GM06990 (cell line): ENCODE results near the gene HOXC9.

Source experiments
- DNase-seq: peaks from one replicate; pipeline ENCODE4 v3.0.0-alpha.2; 2011; ENCODE audit not compliant: insufficient read length; ENCODE audit errors: extremely low read depth
- H3K27me3 ChIP-seq: replicated peaks from 2 replicates; pipeline ENCODE4 v1.6.0; 2011; ENCODE audit warnings: low read length; ENCODE audit not compliant: control insufficient read depth, insufficient read depth
- H3K36me3 ChIP-seq: 2 replicates; pipeline ENCODE4 v1.5.1; 2011; ENCODE audit warnings: low read length; ENCODE audit not compliant: control insufficient read depth, insufficient read depth
- H3K4me3 ChIP-seq: replicated peaks from 2 replicates; pipeline ENCODE4 v1.5.1; 2011; ENCODE audit warnings: low read depth, mild to moderate bottlenecking, control low read depth, low read length
- CTCF ChIP-seq: IDR thresholded peaks from 2 replicates; pipeline ENCODE4 v1.5.1; 2011; ENCODE audit warnings: low read length, control low read depth, mild to moderate bottlenecking, inconsistent platforms; ENCODE audit not compliant: insufficient read depth, poor library complexity, severe bottlenecking

HOXC9 gene

GRCh38 chr12:54045401-54045800, 45.4 kb downstream of the HOXC9 start:
- DNase-seq: no peak
- no peak for TF ChIP-seq CTCF
- H3K27me3 ChIP-seq: no peaks in the 10 kb centered on the region
- no peak overlapping the region for H3K4me3 ChIP-seq
- no peaks in the 10 kb centered on the region for H3K36me3 ChIP-seq

- no peak for DNase-seq
- Histone ChIP-seq H3K4me3 (no peak overlapping the region), H3K27me3 (no peaks in the 10 kb centered on the region), H3K36me3 (no peaks in the 10 kb centered on the region)
- no peak for TF ChIP-seq CTCF
Observed at GRCh38 chr12:54045868-54046521, 46.0 kb downstream of the HOXC9 start.

- DNase-seq: no peak
- H3K4me3 ChIP-seq: no peak overlapping the region
- TF ChIP-seq CTCF: no peak
- no peaks in the 10 kb centered on the region for H3K36me3 ChIP-seq
- H3K27me3 ChIP-seq: no peaks in the 10 kb centered on the region
Observed at GRCh38 chr12:54046809-54047159, 46.8 kb downstream of the HOXC9 start.

GRCh38 chr12:54047160-54047963, 47.4 kb downstream of the HOXC9 start:
- Histone ChIP-seq H3K27me3 (no peaks in the 10 kb centered on the region), H3K36me3 (no peaks in the 10 kb centered on the region), H3K4me3 (no peak overlapping the region)
- TF ChIP-seq CTCF: no peak
- no peak for DNase-seq

GRCh38 chr12:54047964-54048303, 48.0 kb downstream of the HOXC9 start:
- Histone ChIP-seq H3K4me3 (no peak overlapping the region), H3K27me3 (no peaks in the 10 kb centered on the region)
- DNase-seq: no peak

More at GRCh38 chr12:54047964-54048303, 48.0 kb downstream of the HOXC9 start:
- no peak for TF ChIP-seq CTCF
- no peaks in the 10 kb centered on the region for H3K36me3 ChIP-seq
